WI38 (cell line): Measurements from ENCODE around the gene SRSF5.
"Not testable (repeated sequence)": the region's sequence is repeated elsewhere in the genome, so short reads cannot be mapped to it uniquely, and the experiment has no call there.

Source experiments
- H3K4me3 ChIP-seq: 2 replicates; pipeline ENCODE4 v1.5.1; 2011; ENCODE audit warnings: low read depth, mild to moderate bottlenecking, control low read depth, low read length
- TF ChIP-seq, protein P1 (sequence below): IDR thresholded peaks from 2 replicates; pipeline ENCODE4 v1.5.1; 2012; ENCODE audit warnings: low read depth, mild to moderate bottlenecking, control low read depth, low read length

SRSF5 gene

DNA sequence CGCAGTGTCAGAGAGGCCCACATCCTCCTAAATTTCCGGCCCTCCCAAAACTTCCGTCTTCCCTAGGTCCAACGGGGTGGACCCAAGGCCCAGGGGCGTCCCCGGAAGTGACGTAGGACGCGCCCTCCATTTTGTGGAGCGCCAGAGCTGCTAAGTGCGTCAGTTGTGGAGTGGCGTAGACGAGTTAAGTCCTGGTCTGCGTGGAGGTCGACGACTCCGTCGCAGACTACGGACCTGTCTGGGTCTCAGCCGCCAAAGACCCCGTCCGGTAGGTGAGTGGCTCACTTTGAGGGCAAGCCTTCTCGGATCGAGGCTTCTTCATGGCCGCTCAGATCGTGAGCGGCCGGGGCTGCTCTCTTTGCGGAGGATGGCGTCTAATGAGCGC lies at the start of gene SRSF5:
Gene SRSF5 (plus strand): TSS at position 159 of the 385 bp plus-strand sequence. CDS start 1,015 bp downstream, outside the sequence.
- peak within 1 kb of the TSS; percentile 100 for H3K4me3 ChIP-seq
- TF ChIP-seq, protein P1, sequence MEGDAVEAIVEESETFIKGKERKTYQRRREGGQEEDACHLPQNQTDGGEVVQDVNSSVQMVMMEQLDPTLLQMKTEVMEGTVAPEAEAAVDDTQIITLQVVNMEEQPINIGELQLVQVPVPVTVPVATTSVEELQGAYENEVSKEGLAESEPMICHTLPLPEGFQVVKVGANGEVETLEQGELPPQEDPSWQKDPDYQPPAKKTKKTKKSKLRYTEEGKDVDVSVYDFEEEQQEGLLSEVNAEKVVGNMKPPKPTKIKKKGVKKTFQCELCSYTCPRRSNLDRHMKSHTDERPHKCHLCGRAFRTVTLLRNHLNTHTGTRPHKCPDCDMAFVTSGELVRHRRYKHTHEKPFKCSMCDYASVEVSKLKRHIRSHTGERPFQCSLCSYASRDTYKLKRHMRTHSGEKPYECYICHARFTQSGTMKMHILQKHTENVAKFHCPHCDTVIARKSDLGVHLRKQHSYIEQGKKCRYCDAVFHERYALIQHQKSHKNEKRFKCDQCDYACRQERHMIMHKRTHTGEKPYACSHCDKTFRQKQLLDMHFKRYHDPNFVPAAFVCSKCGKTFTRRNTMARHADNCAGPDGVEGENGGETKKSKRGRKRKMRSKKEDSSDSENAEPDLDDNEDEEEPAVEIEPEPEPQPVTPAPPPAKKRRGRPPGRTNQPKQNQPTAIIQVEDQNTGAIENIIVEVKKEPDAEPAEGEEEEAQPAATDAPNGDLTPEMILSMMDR, result no peak

GRCh38 chr14:69718614-69719013 lies 48.3 kb upstream of the SRSF5 start:
- H3K4me3 ChIP-seq, result not testable (repeated sequence)

- no peak overlapping the region for H3K4me3 ChIP-seq
- TF ChIP-seq, protein P1, result no peak
Observed at GRCh38 chr14:69719501-69719951, 47.4 kb upstream of the SRSF5 start.

GRCh38 chr14:69720912-69721311 lies 46.0 kb upstream of the SRSF5 start:
- no peak overlapping the region for H3K4me3 ChIP-seq
- TF ChIP-seq, protein P1, result no peak

DNA sequence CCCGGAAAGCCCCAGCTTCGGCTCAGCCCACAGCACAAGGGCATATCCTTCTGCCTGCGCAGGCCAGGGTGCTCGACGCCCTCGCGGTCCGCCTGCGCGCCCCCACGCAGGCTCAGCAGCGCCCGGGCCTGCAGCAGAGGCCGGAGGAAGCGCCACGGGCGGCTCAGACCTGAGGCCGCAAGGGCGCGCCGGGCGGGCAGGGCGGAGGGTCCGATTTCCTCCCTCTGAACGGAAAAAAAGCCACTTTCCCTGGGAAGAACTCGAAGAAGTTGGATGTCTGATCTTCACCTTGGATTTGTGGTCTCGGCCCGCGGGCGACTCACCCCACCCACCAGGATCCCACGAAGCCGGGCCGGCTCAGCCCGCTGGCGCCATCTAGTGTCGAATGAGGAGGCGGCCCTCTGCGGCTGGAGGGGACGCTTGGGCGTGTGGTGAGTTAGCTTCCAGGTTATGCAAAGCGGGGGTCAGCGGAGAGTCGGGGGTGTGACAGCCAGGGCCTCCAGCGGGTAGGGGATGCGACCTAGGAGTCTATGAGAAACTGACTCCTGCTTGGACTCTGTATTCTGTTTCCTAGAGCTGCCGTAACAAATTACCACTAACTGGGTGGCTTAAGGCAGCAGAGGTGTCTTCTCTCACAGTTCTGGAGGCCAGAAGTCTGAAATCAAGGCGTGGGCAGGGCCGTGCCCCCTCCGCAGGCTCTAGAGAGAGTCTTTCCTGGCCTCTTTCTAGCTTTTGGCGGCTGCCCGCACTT lies 40.0 kb upstream of the SRSF5 start:
- TF ChIP-seq, protein P1, result peak; percentile 86
- peak overlapping the region; percentile 29; the same call in 1 of the 2 replicates for H3K4me3 ChIP-seq

DNA sequence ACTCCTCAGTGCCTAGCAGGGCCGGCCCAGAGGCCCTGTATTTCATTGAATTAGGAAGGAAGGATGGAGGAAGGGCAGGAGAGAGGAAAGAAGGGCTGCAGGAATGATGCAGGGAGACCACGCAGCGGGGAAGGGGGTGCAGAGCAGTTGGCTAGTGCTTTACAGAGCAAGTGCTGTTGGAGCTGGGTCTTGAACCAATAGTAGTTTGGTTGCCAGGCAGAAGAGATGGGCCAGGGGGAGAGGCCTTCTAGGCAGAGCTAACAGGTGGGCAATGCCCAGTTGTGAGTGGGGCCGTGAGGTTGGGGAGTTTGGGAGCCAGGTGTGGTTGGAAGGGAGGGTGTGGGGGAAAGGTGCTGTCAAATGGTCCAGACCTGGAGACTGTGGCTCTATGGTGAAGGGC lies 39.1 kb upstream of the SRSF5 start:
- no peak overlapping the region for H3K4me3 ChIP-seq
- TF ChIP-seq, protein P1, result no peak

DNA sequence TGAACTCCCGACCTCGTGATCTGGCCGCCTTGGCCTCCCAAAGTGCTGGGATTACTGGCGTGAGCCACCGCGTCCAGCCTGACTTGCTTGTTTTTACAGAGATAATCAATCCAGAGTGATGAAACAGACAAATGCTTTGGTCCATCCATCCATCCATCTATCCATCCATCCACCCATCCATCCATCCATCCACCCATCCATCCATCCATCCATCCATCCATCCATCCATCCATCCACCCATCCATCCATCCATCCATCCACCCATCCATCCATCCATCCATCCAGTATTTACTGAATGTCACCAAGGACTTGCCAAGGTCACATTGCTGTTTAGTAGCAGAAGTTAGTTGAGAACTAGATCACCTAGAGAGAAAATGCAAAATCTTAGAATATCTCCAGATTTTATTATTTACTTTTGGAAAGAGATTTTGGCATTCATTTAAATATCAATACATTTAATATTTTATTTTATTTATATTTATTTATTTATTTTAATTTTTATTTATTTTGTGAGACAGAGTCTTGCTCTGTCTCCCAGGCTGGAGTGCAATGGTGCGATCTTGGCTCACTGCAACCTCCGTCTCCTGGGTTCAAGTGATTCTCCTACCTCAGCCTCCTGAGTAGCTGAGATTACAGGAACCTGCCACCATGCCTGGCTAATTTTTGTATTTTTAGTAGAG lies 34.9 kb upstream of the SRSF5 start:
- H3K4me3 ChIP-seq, result not testable (repeated sequence)

DNA sequence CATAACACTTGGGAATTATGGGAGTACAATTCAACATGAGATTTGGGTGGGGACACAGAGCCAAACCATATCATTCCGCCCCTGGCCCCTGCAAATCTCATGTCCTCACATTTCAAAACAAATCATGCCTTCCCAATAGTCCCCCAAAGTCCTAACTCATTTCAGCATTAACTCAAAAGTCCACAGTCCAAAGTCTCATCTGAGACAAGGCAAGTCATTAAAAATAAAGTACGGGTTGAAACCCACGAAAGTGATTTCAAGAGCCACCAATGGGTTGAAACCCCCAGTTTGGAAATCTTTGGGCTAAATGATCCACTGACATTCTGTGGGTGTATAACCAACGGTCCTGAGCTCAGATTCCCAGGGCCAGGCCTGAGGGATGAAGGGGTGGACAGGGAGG lies 30.5 kb upstream of the SRSF5 start:
- not testable (repeated sequence) for H3K4me3 ChIP-seq

DNA sequence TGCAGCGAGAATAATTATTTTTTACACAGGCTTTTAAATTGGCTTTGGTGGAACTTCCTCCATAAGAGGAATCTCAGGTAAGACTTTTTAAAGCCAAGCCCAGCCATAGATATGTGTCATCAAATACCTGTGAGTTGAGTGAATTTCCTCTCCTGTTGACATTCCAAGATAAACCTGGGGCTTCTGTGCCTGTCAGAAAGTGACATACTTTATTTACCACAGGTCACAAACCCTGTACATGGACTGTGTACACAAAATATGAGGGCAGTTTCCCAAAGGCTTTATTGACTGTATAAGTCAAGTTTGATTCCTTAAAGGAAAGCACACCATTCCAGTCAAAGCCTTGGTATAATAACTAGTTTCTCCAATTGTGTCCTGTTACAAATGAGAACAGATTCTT lies 25.9 kb upstream of the SRSF5 start:
- TF ChIP-seq, protein P1, result no peak

More for the DNA sequence above, 25.9 kb upstream of the SRSF5 start:
- H3K4me3 ChIP-seq, result no peak overlapping the region
